Measurements from ENCODE around the gene PITPNC1.
"Not testable (repeated sequence)": the region's sequence is repeated elsewhere in the genome, so short reads cannot be mapped to it uniquely, and the experiment has no call there.

The PITPNC1 gene

GRCh38 chr17:67491009-67491680, 114.1 kb downstream of the PITPNC1 start:
- DNase-seq, result peak; percentile 83

- DNase-seq, result no peak
Measured at GRCh38 chr17:67491681-67492024, 114.6 kb downstream of the PITPNC1 start.

- no peak for DNase-seq
Measured at GRCh38 chr17:67492251-67492740, 115.2 kb downstream of the PITPNC1 start.

- no peak for DNase-seq
Measured at GRCh38 chr17:67492824-67493517, 115.9 kb downstream of the PITPNC1 start.

GRCh38 chr17:67493812-67494211, 116.7 kb downstream of the PITPNC1 start:
- DNase-seq, result no peak

- DNase-seq, result not testable (repeated sequence)
Measured at GRCh38 chr17:67495534-67495933, 118.5 kb downstream of the PITPNC1 start.

- no peak for DNase-seq
Measured at GRCh38 chr17:67496286-67496685, 119.2 kb downstream of the PITPNC1 start.

GRCh38 chr17:67499685-67500084, 122.6 kb downstream of the PITPNC1 start:
- no peak for DNase-seq

- DNase-seq, result no peak
Measured at GRCh38 chr17:67500261-67500660, 123.2 kb downstream of the PITPNC1 start.

GRCh38 chr17:67500677-67501300, 123.7 kb downstream of the PITPNC1 start:
- DNase-seq, result no peak

GRCh38 chr17:67502151-67502550, 125.1 kb downstream of the PITPNC1 start:
- DNase-seq, result no peak

- no peak for DNase-seq
Measured at GRCh38 chr17:67503184-67503583, 126.1 kb downstream of the PITPNC1 start.

- no peak for DNase-seq
Measured at GRCh38 chr17:67503739-67504138, 126.7 kb downstream of the PITPNC1 start.

- no peak for DNase-seq
Measured at GRCh38 chr17:67504182-67504581, 127.1 kb downstream of the PITPNC1 start.

GRCh38 chr17:67506966-67507365, 129.9 kb downstream of the PITPNC1 start:
- DNase-seq, result no peak

- DNase-seq, result no peak
Measured at GRCh38 chr17:67509390-67510287, 132.6 kb downstream of the PITPNC1 start.

GRCh38 chr17:67511012-67511411, 133.9 kb downstream of the PITPNC1 start:
- DNase-seq, result no peak

GRCh38 chr17:67511804-67512203, 134.7 kb downstream of the PITPNC1 start:
- no peak for DNase-seq

- no peak for DNase-seq
Measured at GRCh38 chr17:67514998-67515397, 137.9 kb downstream of the PITPNC1 start.

- DNase-seq, result no peak
Measured at GRCh38 chr17:67515490-67516083, 138.5 kb downstream of the PITPNC1 start.

- DNase-seq, result not testable (repeated sequence)
Measured at GRCh38 chr17:67516571-67516970, 139.5 kb downstream of the PITPNC1 start.

- no peak for DNase-seq
Measured at GRCh38 chr17:67517325-67517724, 140.2 kb downstream of the PITPNC1 start.

GRCh38 chr17:67518876-67519275, 141.8 kb downstream of the PITPNC1 start:
- DNase-seq, result no peak

Measured in right hindlimb (tissue), 1 donor.